ENCODE results near the gene GPRIN2.
"Not testable (repeated sequence)": the region's sequence is repeated elsewhere in the genome, so short reads cannot be mapped to it uniquely, and the experiment has no call there.

GPRIN2 gene

GRCh38 chr10:46516660-46517416, 39.6 kb downstream of the GPRIN2 start:
- DNase-seq = no peak

DNA sequence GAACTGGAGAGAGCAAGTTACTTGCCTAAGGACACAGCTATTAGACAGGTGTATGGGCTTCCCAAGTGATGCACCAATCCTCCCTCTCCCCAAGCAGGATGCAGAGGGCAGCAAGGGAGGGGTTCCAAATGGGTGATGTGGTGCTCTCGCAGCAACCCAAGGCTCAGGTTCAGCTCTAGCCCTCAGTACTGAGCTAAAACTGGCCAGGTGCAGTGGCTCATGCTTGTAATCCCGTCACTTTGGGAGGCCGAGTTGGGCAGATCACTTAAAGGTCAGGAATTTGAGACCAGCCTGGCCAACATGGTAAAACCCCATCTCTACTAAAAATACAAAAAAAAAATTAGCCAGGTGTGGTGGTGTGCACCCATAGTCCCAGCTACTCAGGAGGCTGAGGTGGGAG, 40.7 kb downstream of the GPRIN2 start:
- DNase-seq = no peak

DNA sequence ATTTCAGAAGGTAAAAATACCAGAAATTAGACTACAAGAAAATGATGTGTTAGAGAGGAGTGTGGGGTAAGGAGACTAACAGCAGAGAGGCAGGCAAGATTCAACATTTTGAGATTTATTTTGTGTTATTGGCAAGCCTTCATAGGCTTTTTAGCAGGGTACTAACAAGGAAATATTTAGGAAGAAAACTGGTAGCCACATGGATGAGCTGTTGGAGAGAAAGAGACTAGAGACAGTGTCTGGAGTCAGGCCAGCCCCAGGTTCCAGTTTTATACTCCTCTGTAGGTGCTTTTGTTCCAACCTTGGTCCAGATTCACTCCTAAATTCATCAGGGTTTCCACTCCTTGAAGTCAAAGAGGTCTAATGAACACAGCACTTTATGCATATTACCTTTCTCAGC, 41.1 kb downstream of the GPRIN2 start:
- no peak for DNase-seq

DNA sequence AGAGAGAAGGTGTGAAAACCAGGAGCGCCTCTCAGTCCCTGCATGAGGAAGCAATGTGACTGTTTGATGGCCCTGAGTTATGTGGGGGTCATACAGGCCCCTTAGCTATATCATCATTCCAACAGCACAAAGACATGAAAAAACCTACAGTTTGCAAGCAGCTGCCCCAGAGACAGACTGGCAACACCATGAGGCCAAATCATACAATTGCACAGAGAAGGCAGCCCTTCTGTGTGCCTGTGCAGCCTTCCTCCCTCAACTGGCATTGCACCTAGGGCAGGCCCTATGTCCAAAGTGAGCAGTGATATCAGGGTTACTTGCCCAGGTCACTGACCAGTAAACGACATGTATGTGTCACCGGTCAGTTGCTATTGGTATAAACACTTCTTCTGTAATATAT, 41.6 kb downstream of the GPRIN2 start:
- DNase-seq = no peak

DNA sequence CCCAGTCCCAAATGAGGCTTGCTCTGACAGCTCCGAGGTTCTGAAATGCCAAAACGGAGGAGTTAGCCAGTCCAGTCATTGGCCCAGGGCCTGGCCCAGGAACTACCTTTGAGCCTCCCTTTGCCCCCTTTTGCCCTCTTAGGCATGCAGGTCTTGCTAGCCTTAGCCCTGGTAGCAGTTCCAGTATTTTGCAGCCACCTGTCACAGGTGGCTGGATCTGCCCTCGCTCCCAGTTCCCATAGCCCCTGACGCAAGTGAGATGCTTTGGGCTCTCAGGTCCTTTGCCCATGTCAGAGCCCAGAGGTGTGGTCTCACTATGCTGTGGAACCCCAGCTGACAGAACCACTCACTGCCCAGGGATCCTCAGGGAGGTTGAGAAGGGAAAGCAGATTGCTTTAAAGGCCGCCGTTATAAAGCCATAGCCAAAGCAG, 42.0 kb downstream of the GPRIN2 start:
- DNase-seq = no peak

GRCh38 chr10:46513333-46513732, 43.1 kb downstream of the GPRIN2 start:
- DNase-seq = not testable (repeated sequence)

- not testable (repeated sequence) for DNase-seq
Measured at GRCh38 chr10:46512725-46513124, 43.7 kb downstream of the GPRIN2 start.

DNA sequence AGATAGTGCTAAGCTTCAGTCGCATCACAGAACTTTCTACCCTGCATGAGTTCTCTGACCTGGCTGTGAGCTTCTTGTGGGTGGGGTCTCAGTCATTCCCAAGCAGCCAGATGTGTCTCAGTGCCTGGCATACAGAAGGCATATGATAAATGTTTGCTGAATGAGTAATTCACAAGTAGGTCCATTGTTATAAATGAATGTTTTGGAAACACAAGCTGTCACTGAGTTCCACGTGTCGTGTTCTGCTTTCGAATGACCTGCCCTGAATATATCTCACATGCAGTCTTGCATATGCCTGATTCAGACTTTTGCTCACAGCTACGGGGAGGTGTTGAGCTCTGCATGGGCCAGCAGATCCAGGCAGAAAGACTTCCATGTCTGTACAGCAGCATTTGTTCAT, 44.5 kb downstream of the GPRIN2 start:
- not testable (repeated sequence) for DNase-seq

All from hematopoietic multipotent progenitor cell treated with erythropoietin and hydrocortisone succinate and interleukin-3 and kit ligand, for 6 days (in vitro differentiated cells).